GM12892 (cell line): ENCODE measurements around the gene KLF18.

Experiments
- POLR2A ChIP-seq: IDR thresholded peaks from 2 replicates; pipeline ENCODE4 v1.6.1; 2011; ENCODE audit warnings: low read depth, low read length, control low read depth
- POLR2AphosphoS5 ChIP-seq: IDR thresholded peaks from 2 replicates; pipeline ENCODE4 v1.6.1; 2011; ENCODE audit warnings: low read depth, low read length, control low read depth
- TAF1 ChIP-seq: IDR thresholded peaks from 2 replicates; pipeline ENCODE4 v1.6.1; 2011; ENCODE audit warnings: low read depth, mild to moderate bottlenecking, control low read depth, low read length, borderline replicate concordance

GRCh38 chr1:44174630-44175029 is 33.2 kb upstream of the KLF18 start:
- TF ChIP-seq POLR2A (no peak), POLR2AphosphoS5 (no peak), TAF1 (no peak)
